ENCODE data around the gene NAGPA. TPM values are rescaled to one million over a fixed set of nuclear protein-coding genes. Genes with fewer than 3 reads are reported as not detected.

NAGPA gene
- total RNA-seq, 1 experiment from 2014 or later = 17.0 TPM

GRCh38 chr16:5027575-5028235 lies 6.0 kb downstream of the NAGPA start:
- DNase-seq (ENCODE audit: low spot score) = no peak

- DNase-seq (ENCODE audit: low spot score) = no peak
These were observed 6.6 kb downstream of the NAGPA start for GRCh38 chr16:5027086-5027485.

DNA sequence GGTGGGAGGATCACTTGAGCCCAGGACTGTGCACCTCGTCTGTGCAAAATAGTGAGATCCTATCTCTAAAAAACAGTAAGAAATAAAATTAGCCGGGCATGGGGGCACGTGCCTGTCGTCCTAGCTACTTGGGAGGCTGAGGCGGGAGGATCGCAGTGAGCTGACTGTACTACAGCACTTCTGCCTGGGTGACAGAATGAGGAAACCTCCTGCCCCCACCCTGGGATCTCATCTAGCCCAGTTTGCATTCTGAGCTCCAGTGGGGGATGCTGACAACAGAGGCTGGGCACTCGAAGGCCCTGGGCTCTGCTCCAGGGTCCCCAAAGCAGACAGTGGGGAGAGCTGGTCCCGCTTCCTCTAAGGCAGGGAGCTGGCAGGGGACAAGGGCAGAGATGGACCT lies 7.1 kb downstream of the NAGPA start:
- no peak for DNase-seq (ENCODE audit: low spot score)

- DNase-seq (ENCODE audit: low spot score) = no peak
These were observed 8.5 kb downstream of the NAGPA start for GRCh38 chr16:5025171-5025632.

- DNase-seq (ENCODE audit: low spot score) = peak; percentile 26
These were observed 9.1 kb downstream of the NAGPA start for GRCh38 chr16:5024632-5025031.

- no peak for DNase-seq (ENCODE audit: low spot score)
These were observed 11.2 kb downstream of the NAGPA start for GRCh38 chr16:5022521-5022920.

DNA sequence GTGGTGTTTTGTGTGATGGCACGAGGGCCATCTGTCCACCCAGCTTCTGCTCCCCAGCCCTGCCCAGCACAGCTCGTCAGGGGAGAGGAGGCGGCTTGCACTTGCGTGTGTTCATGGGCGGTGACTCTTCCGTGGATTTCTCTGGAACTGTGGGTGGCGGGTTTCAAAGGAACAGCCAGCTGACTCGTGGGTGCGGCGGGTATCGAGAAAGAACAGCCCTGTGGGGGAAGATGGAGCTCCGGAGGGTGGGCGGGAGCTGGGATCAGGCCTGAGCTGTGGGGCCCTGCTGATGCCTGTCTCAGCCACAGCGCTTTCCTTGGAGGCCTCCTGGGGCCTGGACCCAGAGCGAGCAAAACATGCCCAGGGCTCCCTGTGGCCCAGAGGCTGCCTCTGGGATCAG lies 13.2 kb downstream of the NAGPA start:
- no peak for DNase-seq (ENCODE audit: low spot score)

- no peak for DNase-seq (ENCODE audit: low spot score)
These were observed 14.0 kb downstream of the NAGPA start for GRCh38 chr16:5019775-5020174.

DNA sequence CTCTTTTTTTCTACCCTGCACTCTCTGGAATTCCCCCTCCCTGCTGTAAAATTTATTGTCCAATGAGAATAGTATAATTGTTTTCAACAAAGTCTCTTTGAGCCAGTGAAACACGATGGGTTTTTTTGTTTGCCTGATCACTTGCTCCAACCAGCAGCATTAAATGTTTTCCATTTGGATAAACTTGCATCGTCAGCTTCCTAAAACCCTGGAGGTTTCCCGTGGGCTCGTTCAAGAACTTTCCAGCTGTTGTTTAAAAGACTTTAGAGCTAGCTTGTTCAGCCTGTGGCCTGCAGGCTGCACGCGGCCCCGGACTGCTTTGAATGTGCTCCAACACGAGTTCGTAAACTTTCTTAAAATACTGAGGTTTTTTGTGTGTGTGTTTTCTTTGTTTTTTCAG lies 14.9 kb downstream of the NAGPA start:
- DNase-seq (ENCODE audit: low spot score) = no peak

DNA sequence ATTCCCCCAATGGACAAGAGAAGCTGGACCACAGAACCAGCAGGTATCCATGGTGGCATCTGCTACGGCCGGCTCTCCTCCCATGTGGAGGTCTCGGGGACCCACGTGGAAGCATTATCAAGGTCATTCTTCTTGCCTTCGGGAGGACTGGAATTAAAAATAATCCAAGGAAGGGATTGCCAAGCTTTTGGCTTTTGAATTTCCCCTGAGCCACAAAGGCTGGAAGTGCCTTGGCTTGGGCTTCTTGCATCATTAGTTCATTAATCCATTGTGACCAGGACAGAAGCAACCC lies 16.1 kb downstream of the NAGPA start:
- DNase-seq (ENCODE audit: low spot score) = no peak

- DNase-seq (ENCODE audit: low spot score) = no peak
These were observed 16.6 kb downstream of the NAGPA start for GRCh38 chr16:5016967-5017677.

GRCh38 chr16:5015887-5016286 lies 17.8 kb downstream of the NAGPA start:
- DNase-seq (ENCODE audit: low spot score) = no peak

- no peak for DNase-seq (ENCODE audit: low spot score)
These were observed 18.4 kb downstream of the NAGPA start for GRCh38 chr16:5015351-5015750.

GRCh38 chr16:5012887-5013286 lies 20.8 kb downstream of the NAGPA start:
- DNase-seq (ENCODE audit: low spot score) = no peak

DNA sequence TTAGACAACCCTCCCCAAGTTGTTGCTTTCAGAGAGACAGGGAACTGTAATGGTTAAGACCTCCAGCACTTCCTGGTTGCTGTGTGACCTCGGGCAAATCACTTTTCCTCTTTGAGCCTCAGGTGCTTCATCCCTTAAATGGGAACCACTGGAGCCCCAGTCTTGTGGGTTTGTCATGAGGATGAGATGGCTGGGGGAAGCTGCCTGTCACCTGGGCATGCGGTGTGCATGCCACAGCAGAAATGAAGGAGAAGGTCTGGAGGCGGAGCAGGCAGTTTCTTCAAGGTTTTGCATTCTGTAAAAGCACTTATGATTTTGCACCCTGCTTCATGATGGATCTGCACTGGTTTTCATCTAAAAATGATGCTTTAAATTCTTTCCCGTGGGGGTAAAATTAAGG lies 22.1 kb downstream of the NAGPA start:
- no peak for DNase-seq (ENCODE audit: low spot score)

DNA sequence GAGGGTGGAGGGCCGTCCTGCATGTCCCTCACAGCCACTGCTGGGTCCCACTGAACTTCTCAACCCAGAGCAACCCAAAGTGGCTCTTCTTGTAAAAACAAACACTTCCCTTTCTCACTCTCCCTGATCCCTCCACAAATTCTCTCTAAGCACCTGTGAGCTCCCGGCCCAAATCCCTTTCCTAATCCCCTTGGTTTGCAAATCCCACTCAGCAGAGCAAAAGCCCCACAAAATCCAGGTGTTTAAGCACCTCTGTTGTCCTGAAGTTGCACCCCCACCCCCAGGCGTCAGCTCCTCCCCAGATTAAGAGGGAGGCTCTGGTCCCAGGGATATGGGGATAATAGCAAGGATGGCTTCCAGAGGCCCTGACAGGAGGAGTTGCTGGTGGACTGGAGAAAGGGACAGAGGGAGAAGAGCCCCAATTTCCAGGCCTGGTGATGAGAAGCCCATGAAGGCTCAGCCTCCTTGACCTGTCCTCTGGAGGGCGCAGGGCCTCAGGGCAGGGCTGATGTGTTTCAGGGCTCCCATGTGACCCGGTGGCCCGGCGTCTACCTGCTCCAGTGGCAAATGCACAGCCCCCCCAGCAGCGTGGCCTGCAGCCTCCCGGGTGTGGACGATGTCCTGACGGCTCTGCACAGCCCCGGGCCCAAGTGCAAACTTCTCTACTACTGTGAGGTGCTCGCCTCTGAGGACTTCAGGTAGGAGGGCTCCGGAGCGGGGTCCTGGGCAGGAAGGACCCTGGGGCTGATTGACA lies 23.0 kb downstream of the NAGPA start:
- DNase-seq (ENCODE audit: low spot score) = no peak

- no peak for DNase-seq (ENCODE audit: low spot score)
These were observed 25.4 kb downstream of the NAGPA start for GRCh38 chr16:5008311-5008731.

- DNase-seq (ENCODE audit: low spot score) = no peak
These were observed 26.5 kb downstream of the NAGPA start for GRCh38 chr16:5007256-5007655.

DNA sequence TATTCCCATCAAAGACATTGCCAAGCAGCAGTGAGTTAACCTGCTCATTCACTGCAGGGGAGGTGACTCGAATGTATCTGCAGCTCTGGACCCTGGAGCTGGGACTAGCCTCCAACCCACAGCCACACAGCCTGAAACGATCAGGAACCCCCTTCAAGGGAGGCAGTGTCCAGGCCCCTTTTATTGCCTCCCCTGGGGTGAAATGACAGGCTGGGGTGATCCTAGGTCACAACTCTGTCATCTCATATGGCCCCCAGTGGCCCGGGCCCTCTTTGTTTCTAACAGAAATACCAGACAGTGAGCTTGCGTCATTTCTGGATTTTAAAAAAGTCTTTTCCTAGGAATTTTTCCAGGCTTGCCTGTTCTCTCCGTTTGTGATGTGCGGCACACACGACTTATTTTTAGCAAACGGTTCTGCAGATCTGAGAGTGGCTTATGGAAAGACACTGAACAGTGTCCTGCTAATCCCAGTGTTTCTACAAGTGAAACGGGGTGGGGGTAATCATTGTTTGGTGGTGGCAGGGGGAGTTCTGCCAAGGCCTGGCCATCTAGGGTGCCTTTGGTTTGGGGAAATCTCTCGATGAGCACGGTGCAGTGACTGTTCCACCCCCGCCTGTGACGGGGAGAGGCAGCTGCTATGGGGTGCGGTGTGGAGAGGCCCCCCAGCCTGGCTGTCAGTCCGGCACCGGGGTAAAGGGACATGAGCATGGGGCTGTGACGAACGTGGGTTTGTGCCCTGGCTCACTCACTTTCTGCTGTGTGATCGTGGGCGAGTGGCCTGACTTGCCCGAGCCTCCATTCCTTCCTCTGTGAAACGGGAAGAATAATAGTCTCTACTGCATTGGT lies 27.2 kb downstream of the NAGPA start:
- DNase-seq (ENCODE audit: low spot score) = no peak

- DNase-seq (ENCODE audit: low spot score) = no peak
These were observed 27.8 kb downstream of the NAGPA start for GRCh38 chr16:5005916-5006315.

- DNase-seq (ENCODE audit: low spot score) = no peak
These were observed 29.4 kb downstream of the NAGPA start for GRCh38 chr16:5004311-5004710.

DNA sequence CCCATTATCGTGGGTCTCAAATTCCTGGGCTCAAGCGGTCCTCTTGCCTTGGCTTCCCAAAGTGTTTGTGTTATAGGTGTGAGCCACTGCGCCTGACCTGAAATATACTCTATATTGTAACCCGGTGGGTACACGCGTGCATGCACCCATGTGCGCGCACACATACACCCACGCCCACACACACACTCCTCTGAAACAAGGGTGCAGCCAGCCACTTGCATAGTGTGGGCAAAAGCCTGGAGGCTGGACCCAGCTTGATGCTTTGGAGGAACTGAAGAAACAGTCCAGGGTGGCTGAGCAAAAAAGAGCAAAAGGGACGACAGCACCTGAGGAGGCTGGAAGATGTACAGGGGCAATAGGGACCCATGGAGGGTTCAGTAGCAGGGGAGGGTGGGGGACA lies 29.9 kb downstream of the NAGPA start:
- no peak for DNase-seq (ENCODE audit: low spot score)
